NOMO-1 (cell line): Measurements from ENCODE around the gene CD300C.
A peak's percentile ranks its signal among the peaks of the same experiment; 100 is the strongest.
"Not testable (repeated sequence)": the region's sequence is repeated elsewhere in the genome, so short reads cannot be mapped to it uniquely, and the experiment has no call there.

ENCODE experiments used
- DNase-seq, 2 experiments: peaks; one replicate each; lab custom pipeline; 2025; ENCODE audit not compliant: unreplicated experiment in 2 of 2; lab: John Stamatoyannopoulos, UW

The CD300C gene

GRCh38 chr17:74516561-74517328 lies 29.2 kb downstream of the CD300C start:
- DNase-seq = no peak

GRCh38 chr17:74515941-74516340 lies 30.0 kb downstream of the CD300C start:
- no peak for DNase-seq

DNA sequence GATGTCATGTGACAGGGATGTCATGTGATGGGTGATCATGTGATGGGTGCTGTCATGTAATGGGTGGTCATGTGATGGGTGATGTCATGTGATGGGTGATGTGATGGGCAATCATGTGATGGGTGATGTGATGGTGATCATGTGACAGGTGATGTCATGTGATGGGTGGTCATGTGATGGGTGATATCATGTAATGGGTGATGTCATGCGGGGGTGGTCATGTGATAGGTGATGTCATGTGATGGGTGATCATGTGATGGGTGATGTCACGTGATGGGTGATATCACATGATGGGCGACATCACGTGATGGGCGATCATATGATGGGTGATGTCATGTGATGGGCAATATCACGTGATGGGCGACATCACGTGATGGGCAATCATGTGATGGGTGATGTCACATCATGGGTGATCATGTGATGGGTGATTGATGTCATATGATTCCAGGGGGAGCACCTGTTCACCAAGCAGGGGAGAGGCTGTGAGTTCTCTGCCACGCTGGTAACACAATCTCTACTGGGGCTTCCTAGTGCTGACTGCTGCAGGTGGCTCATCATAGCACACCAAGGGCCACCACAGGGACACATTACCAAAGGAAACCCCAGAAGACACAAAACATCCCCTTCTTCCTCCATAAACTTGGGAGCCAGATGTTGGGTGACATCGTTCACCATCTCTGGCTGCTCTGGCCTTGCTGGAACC lies 31.1 kb downstream of the CD300C start:
- no peak for DNase-seq

DNA sequence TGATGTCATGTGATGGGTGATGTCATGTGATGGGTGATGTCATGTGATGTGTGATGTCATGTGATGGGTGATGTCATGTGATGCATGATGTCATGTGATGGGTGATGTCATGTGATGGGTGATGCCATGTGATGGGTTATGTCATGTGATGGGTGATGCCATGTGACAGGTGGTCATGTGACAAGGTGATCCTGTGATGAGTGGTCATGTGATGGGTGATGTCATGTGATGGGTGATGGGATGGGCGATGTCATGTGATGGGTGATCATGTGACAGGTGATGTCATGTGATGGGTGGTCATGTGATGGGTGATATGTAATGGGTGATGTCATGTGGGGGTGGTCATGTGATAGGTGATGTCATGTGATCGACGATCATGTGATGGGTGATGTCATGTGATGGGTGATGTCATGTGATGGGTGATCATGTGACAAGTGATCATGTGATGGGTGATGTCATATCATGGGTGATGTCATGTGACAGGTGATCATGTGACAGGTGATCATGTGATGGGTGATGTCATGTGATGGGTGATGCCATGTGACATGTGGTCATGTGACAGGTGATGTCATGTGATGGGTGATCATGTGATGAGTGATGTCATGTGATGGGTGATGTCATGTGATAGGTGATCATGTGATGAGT lies 31.8 kb downstream of the CD300C start:
- DNase-seq = peak in 1 of 2 experiments; percentile 17

DNA sequence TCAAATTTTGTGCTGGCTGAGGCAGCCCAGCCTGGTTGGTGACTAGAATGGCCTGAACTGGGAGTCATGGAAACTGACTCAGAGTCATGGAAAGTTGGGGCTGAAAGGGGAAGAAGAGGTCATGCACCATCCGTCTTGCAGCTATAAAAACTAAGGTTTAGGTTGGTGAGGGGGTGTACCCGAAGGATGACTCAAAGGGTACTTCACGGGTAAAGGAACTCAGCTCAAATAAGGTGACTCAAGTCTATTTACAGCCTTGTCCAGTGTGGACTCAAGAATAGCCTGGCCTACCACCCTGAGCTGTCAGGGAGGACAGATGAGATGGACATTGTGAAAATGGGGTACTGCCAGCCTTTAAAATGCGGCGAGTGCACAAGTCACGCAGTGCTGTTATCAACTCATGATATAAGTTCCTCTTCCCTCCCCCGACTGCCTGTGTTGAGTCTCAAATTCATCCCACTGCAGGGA lies 33.3 kb downstream of the CD300C start:
- peak; percentile 64 to 93 for DNase-seq

- DNase-seq = no peak
These were observed 33.9 kb downstream of the CD300C start for GRCh38 chr17:74512036-74512435.

- DNase-seq = no peak
These were observed 37.8 kb downstream of the CD300C start for GRCh38 chr17:74508156-74508555.

DNA sequence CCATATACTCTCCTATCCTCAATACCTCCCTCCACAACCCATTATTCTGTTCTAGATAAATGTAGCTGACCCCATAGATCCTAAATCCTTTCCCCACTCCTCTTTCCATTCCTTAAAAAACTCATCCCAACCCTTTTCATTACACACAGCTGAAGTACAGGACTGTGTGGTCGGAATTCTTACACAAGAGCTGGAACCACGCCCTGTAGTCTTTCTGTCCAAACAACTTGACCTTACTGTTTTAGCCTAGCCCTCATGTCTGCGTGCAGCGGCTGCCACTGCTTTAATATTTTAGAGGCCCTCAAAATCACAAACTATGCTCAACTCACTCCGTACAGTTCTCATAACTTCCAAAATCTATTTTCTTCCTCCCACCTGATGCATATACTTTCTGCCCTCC lies 42.0 kb downstream of the CD300C start:
- not testable (repeated sequence) for DNase-seq

- DNase-seq = peak; percentile 22 to 40
These were observed 43.1 kb downstream of the CD300C start for GRCh38 chr17:74502861-74503260.

- DNase-seq = no peak
These were observed 45.9 kb downstream of the CD300C start for GRCh38 chr17:74499992-74500391.

- DNase-seq = no peak
These were observed 48.4 kb downstream of the CD300C start for GRCh38 chr17:74497471-74497870.

- peak; percentile 12 to 65 for DNase-seq
These were observed 52.5 kb downstream of the CD300C start for GRCh38 chr17:74493331-74493833.

DNA sequence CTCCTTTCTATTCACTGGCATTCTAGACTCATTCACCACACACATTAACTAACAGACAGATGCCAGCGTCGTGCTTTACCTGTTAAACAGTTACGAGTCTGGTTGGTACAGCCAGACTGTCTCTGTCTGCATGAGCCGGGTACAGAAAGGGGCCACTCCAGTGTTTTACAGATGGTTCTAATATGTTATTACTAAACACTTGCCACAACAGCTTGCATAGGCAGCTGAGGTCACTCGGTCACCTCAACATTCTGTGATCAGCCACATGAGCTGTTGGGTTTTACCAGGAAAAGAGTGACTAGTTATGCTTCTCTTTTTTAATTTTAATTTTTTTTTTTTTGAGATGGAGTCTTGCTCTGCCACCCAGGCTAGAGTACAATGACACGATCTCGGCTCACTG lies 54.3 kb downstream of the CD300C start:
- peak in 1 of 2 experiments; percentile 54 for DNase-seq
